Ovary (tissue), 9 donors: ENCODE results near the gene PRSS38. TPM values are rescaled to one million over a fixed set of nuclear protein-coding genes. Genes with fewer than 3 reads are reported as not detected.
A peak's percentile ranks its signal among the peaks of the same experiment; 100 is the strongest.

Experiments
- DNase-seq, 5 donors: peaks; one replicate each; pipeline ENCODE4 v3.0.0-alpha.2; 2019 to 2020
- H3K27ac ChIP-seq, 2 donors: fragments of 200-600 bp; one replicate each; pipeline versions ENCODE4 v1.5.1 to v1.8.0; 2019 to 2022
- H3K27me3 ChIP-seq: fragments of 200-600 bp; one replicate; pipeline ENCODE4 v1.8.0; 2022
- H3K36me3 ChIP-seq: fragments of 200-600 bp; sonication (generic); one replicate; pipeline ENCODE4 v1.5.1; 2019
- H3K4me1 ChIP-seq: one replicate; pipeline ENCODE4 v1.8.1; 2013; ENCODE audit warnings: mild to moderate bottlenecking, moderate library complexity; ENCODE audit not compliant: insufficient read depth
- H3K4me3 ChIP-seq: fragments of 200-600 bp; sonication (generic); one replicate; pipeline ENCODE4 v1.5.1; 2017
- H3K9me3 ChIP-seq, 2 donors: fragments of 200-600 bp in 1 of 2; sonication (generic) in 1 of 2; one replicate each; pipeline versions ENCODE4 v1.5.1 to v1.8.1; 2013 to 2019; ENCODE audit warnings: mild to moderate bottlenecking in 1 of 2, moderate library complexity in 1 of 2
- EP300 ChIP-seq: sonication (generic); formaldehyde crosslinking; IDR thresholded peaks from one replicate; pipeline ENCODE4 v1.6.1; 2017; ENCODE audit warnings: antibody characterized with exemption
- POLR2A ChIP-seq: fragments of 450-650 bp; IDR thresholded peaks from one replicate; pipeline ENCODE4 v1.6.1; 2017; ENCODE audit warnings: antibody characterized with exemption, mild to moderate bottlenecking, moderate library complexity
- WGBS, 3 donors: extraction: QIAGEN DNeasy Blood & Tissue Kit in 1 of 3; methylation state at CpG; one replicate each; pipeline versions ENCODE4 v1.1.5 to v1.1.7; 2013 to 2017; 5-methylcytosine and 5-hydroxymethylcytosine counted together
- intact Hi-C, 4 donors: fragments of 100-400 bp; cut with DNase I; formaldehyde crosslinking; loops; one replicate each; pipeline versions ENCODE4 v1.11.0 to v1.15.1; 2022 to 2023
- polyA plus RNA-seq, 2 donors: library from polyadenylated mRNA; stranded (reverse); fragments of 200-250 nt in 1 of 2; fragments of 350-450 nt in 1 of 2; fragmentation: Illumina TruSeq in 1 of 2; extraction: RNeasy Lipid Tissue Mini Kit (QIAGEN cat#74804) in 1 of 2; gene quantifications; one replicate each; pipeline ENCODE4 v1.2.3, GENCODE V29; 2013 to 2014
- total RNA-seq, 7 donors: library from RNA; depleted of rRNA in 2 of 7; stranded (reverse); fragments of >200 nt in 2 of 7; fragmentation: NEBNext Ultra II Directional in 3 of 7; extraction: Animal tissue kit (Norgen Biotek cat#: 25700) in 3 of 7; gene quantifications; one replicate each; pipeline versions ENCODE4 v1.1.0 to v1.2.4, GENCODE V29; 2016 to 2023
- TF ChIP-seq, protein P1 (sequence below), 3 donors: fragments of 450-650 bp in 2 of 3; fragments of 200-600 bp in 1 of 3; IDR thresholded peaks; one replicate each; pipeline versions ENCODE4 v1.5.1 to v1.8.0; 2016 to 2022; ENCODE audit warnings: antibody characterized with exemption in 3 of 3, mild to moderate bottlenecking in 1 of 3
- donor health status: DM: no; HTN: no; CAD: no; lungs with moderate emphysema.
- donor health status: DM: no; HTN: no; CAD: no.
- donor health status: Bipolar disorder and iron deficiency.
- donor health status: DM: yes; HTN: yes; CAD: no.
- donor health status: DM: no; HTN: no; CAD: no.
- donor health status: DM: yes; HTN: yes; CAD: no.

Gene PRSS38
- total and polyA plus RNA-seq, 9 donors = not detected

DNA sequence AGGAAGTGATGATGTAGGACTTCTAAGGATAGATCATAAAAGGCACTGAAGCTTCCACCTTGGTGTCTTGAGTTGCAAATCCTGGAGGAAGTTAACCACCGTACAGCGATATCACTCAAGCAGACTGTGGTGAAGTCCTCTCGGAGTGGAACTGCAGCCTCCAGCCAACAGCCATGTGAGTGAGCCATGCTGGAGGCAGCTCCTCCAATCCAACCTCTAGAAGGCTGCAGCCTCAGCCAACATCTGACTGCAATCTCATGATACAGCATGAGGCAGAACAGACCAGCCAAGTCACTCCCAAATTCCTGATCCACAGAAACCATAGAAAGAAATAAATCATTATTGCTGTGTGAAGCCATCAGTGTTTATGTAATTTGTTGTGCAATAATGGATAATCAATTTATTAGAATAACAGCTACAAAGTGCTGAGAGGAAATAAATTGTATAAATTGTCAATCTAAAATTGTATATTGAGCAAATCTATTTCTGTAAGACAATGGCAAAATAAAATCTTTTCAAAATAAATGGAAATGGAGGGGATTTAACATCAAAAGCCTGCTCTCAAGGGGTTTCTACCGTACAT, 65.0 kb downstream of the PRSS38 start:
- DNase-seq = no peak
- intact Hi-C loops = no loop called here
- 47 to 68% (median 59%) methylated on average over 4 of the region's 4 CpGs for WGBS, 3 donors
- peaks cover 1% of the 10 kb centered on the region for H3K4me1 ChIP-seq
- H3K27ac ChIP-seq = no peak overlapping the region
- no peak for TF ChIP-seq POLR2A
- TF ChIP-seq EP300 = no peak
- TF ChIP-seq, protein P1, sequence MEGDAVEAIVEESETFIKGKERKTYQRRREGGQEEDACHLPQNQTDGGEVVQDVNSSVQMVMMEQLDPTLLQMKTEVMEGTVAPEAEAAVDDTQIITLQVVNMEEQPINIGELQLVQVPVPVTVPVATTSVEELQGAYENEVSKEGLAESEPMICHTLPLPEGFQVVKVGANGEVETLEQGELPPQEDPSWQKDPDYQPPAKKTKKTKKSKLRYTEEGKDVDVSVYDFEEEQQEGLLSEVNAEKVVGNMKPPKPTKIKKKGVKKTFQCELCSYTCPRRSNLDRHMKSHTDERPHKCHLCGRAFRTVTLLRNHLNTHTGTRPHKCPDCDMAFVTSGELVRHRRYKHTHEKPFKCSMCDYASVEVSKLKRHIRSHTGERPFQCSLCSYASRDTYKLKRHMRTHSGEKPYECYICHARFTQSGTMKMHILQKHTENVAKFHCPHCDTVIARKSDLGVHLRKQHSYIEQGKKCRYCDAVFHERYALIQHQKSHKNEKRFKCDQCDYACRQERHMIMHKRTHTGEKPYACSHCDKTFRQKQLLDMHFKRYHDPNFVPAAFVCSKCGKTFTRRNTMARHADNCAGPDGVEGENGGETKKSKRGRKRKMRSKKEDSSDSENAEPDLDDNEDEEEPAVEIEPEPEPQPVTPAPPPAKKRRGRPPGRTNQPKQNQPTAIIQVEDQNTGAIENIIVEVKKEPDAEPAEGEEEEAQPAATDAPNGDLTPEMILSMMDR (IDR thresholded peaks at IDR 0.05) = no peak
- no peak overlapping the region for H3K4me3 ChIP-seq
- H3K9me3 ChIP-seq = no peaks in the 10 kb centered on the region
- H3K36me3 ChIP-seq = no peaks in the 10 kb centered on the region
- no peaks in the 10 kb centered on the region for H3K27me3 ChIP-seq

DNA sequence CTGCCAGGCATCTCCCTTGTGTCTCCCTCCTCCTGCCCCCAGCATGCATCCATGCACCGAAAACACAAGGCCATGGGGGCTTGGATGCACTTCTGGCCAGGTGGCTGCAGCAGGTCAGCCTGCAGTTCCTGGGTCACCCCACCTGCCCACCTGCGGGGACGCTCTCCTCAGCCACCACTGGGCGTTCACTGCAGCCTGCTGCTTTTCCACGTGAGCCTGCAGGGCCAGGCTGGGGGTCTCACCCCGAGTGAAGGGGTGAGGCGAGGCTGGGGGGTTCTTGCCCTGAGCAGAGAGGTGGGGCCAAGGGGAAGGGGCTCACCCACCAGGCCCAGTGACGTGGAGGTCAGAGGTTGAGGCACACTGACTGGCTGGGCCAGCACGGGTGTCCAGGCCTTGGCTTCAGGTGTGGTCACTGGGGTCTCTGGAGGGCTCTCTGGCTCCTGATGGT, 67.6 kb downstream of the PRSS38 start:
- Histone ChIP-seq H3K4me3 (no peak overlapping the region), H3K27me3 (no peaks in the 10 kb centered on the region), H3K36me3 (no peaks in the 10 kb centered on the region), H3K9me3 (no peaks in the 10 kb centered on the region), H3K4me1 (peaks cover 9% of the 10 kb centered on the region), H3K27ac (no peak overlapping the region)
- intact Hi-C loops = no loop called here
- DNase-seq = peak in 3 of 5 donors; percentile 7 to 26 (median 9)
- WGBS, 3 donors = 80 to 94% (median 92%) methylated on average over 9 of the region's 9 CpGs
- TF ChIP-seq, protein P1 (IDR thresholded peaks at IDR 0.05) = no peak
- no peak for TF ChIP-seq POLR2A
- TF ChIP-seq EP300 = no peak

DNA sequence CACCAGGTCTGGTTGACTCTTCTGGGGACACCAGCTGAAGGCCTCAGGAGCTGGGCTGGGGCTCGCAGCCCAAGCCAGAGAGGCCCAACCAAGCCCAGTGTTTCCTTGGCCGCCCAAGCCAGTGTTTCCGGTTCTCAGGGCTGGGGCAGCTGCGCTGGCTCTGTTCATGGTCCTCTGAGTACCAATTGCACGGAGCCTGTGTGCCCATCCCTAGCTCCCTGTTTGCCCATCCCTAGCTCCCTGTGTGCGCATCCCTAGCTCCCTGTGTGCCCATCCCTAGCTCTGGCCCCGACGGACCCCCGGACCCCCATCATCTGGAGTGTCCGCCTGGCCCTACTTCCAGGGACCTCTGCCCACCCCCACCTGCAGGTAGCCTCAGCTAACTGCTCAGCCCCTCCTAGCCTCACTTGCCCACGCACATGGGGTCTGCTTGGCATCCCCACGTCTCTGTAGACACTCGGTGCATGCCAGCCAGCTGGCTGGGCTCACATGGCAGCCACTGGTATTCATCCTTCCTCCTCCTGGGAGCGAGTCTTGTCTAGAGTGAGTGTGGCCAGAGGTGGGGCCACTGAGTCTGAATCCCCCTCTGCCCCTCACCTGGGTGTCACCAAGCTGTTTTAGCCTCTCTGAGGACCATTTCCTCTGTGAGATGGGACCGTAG, 68.3 kb downstream of the PRSS38 start:
- Histone ChIP-seq H3K9me3 (no peaks in the 10 kb centered on the region), H3K27ac (no peak overlapping the region), H3K27me3 (no peaks in the 10 kb centered on the region), H3K4me3 (no peak overlapping the region), H3K4me1 (peaks cover 9% of the 10 kb centered on the region), H3K36me3 (no peaks in the 10 kb centered on the region)
- peak in 3 of 5 donors; percentile 6 to 29 (median 15) for DNase-seq
- TF ChIP-seq POLR2A (no peak), EP300 (no peak)
- TF ChIP-seq, protein P1 (IDR thresholded peaks at IDR 0.05) = no peak
- WGBS, 3 donors = 94 to 98% (median 96%) methylated on average over 15 of the region's 15 CpGs
- intact Hi-C loops = no loop called here

DNA sequence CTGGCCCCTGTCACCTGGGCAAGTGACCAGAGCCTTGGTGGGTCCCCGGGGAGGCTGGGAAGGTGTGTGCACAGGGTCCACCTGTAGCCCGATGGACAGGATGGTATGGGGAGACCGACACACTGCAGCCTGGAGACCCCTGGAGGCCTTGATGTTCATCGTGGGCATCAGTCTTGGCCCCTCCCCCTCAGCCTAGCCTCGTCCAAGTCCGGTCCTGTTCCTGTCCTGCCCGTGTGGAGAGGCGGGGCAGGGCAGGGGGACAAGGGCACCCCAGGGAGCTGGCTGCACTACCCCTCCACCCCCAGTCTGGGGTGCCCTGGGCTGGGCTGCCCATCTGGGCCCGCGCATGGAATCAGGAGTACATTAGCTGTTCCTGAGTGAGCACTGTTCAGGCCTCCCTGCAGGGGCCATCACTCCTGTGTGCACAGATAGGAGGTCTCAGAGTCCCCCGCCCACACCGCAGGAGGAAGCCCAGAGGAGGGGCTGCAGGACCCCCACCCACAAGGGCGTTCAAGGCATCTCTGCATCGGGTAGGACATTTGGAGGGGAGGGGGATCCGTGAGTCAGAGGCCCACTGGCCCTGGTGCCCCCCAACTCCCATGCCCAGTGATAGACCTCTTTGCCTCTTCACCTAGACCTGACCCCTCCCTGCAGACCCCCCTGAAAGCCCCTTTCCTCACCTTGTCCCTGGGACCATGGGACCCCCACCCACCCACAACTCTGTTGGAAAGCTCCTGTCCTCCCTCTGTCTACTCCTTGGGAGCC, 69.1 kb downstream of the PRSS38 start:
- no peak overlapping the region for H3K4me3 ChIP-seq
- peak in 3 of 5 donors; percentile 6 to 18 (median 16) for DNase-seq
- H3K4me1 ChIP-seq = peaks cover 9% of the 10 kb centered on the region
- WGBS, 3 donors = 88 to 90% (median 89%) methylated on average over 12 to 15 of the region's 15 CpGs
- no peaks in the 10 kb centered on the region for H3K9me3 ChIP-seq
- H3K27ac ChIP-seq = no peak overlapping the region
- no peaks in the 10 kb centered on the region for H3K27me3 ChIP-seq
- TF ChIP-seq EP300 = no peak
- TF ChIP-seq POLR2A = no peak
- TF ChIP-seq, protein P1 (IDR thresholded peaks at IDR 0.05) = no peak
- H3K36me3 ChIP-seq = no peaks in the 10 kb centered on the region
- intact Hi-C loops = no loop called here
